CD4-positive, CD25-positive, alpha-beta regulatory T cell (primary cell): Measurements from ENCODE around the gene C1GALT1. TPM values are rescaled to one million over a fixed set of nuclear protein-coding genes. Genes with fewer than 3 reads are reported as not detected.
A peak's percentile ranks its signal among the peaks of the same experiment; 100 is the strongest.
"Not testable (repeated sequence)": the region's sequence is repeated elsewhere in the genome, so short reads cannot be mapped to it uniquely, and the experiment has no call there.

Source experiments
- ATAC-seq, 2 donors: fragments of 150-1000 bp; cut with Tn5 transposase; one replicate each; pipeline ENCODE4 v1.10.0; 2021; ENCODE audit warnings: low read depth in 2 of 2, moderate number of reproducible peaks in 2 of 2, moderate library complexity in 1 of 2
- DNase-seq, 3 donors: peaks; one replicate each; pipeline versions ENCODE4 v3.0.0 to v3.0.0-alpha.2; 2012 to 2022; ENCODE audit warnings: mixed read lengths in 1 of 3
- H3K27ac ChIP-seq: one replicate; pipeline ENCODE4 v1.7.0; 2013; ENCODE audit warnings: mild to moderate bottlenecking, low read length; ENCODE audit not compliant: insufficient read depth, poor library complexity, severe bottlenecking
- H3K27me3 ChIP-seq: one replicate; pipeline ENCODE4 v1.7.0; 2013; ENCODE audit warnings: low read length; ENCODE audit not compliant: control insufficient read depth, insufficient read depth
- H3K36me3 ChIP-seq: one replicate; pipeline ENCODE4 v1.7.0; 2013; ENCODE audit warnings: mild to moderate bottlenecking, low read length, moderate library complexity; ENCODE audit not compliant: control insufficient read depth, insufficient read depth
- H3K4me1 ChIP-seq: 2 replicates; pipeline ENCODE4 v1.7.0; 2013; ENCODE audit warnings: mild to moderate bottlenecking, low read length; ENCODE audit not compliant: insufficient read depth, control insufficient read depth, poor library complexity, severe bottlenecking
- H3K4me3 ChIP-seq: one replicate; pipeline ENCODE4 v1.7.0; 2013; ENCODE audit warnings: low read depth, mild to moderate bottlenecking, low read length, moderate library complexity
- H3K9me3 ChIP-seq, 2 experiments: 1 replicate in 1 of 2; 2 replicates in 1 of 2; pipeline ENCODE4 v1.7.0; 2013; ENCODE audit warnings: low read length in 2 of 2, mild to moderate bottlenecking in 1 of 2, moderate library complexity in 1 of 2; ENCODE audit not compliant: control insufficient read depth in 2 of 2
- H3K27ac Mint-ChIP-seq, 3 donors: one replicate each; pipeline ENCODE4 v1.8.0; 2020 to 2022; ENCODE audit warnings: mild to moderate bottlenecking in 3 of 3, mixed read lengths in 3 of 3, moderate library complexity in 2 of 3
- H3K27me3 Mint-ChIP-seq: one replicate; pipeline ENCODE4 v1.8.0; 2022; ENCODE audit warnings: mild to moderate bottlenecking, mixed read lengths
- H3K36me3 Mint-ChIP-seq: one replicate; pipeline ENCODE4 v1.8.0; 2020; ENCODE audit warnings: mixed read lengths
- H3K4me1 Mint-ChIP-seq, 4 donors: one replicate each; pipeline ENCODE4 v1.8.0; 2020 to 2022; ENCODE audit warnings: mixed read lengths in 4 of 4, mild to moderate bottlenecking in 1 of 4
- H3K4me3 Mint-ChIP-seq, 4 donors: one replicate each; pipeline ENCODE4 v1.8.0; 2020 to 2022; ENCODE audit warnings: mild to moderate bottlenecking in 4 of 4, mixed read lengths in 4 of 4, moderate library complexity in 3 of 4
- H3K9me3 Mint-ChIP-seq, 7 donors: one replicate each; pipeline ENCODE4 v1.8.0; 2020 to 2022; ENCODE audit warnings: mixed read lengths in 7 of 7, mild to moderate bottlenecking in 3 of 7, moderate library complexity in 2 of 7
- polyA plus RNA-seq, 4 donors: library from polyadenylated mRNA; unstranded; fragments of 300-500 nt; fragmentation: Illumina TruSeq; gene quantifications; one replicate each; pipeline ENCODE4 v1.2.3, GENCODE V29; 2021
- total RNA-seq: library from RNA; stranded (reverse); gene quantifications from one replicate; pipeline ENCODE4 v1.2.3, GENCODE V29; 2022

Gene C1GALT1
- 36.8 TPM for total RNA-seq
- 10 to 100 TPM; 31.5 to 35.8 (median 33.9) TPM for polyA plus RNA-seq

- H3K9me3 ChIP-seq, result no peaks in the 10 kb centered on the region
- H3K27ac ChIP-seq, result peak within 1 kb of the TSS; percentile 96
- peak within 1 kb of the TSS; percentile 96 to 100 (median 98) for H3K27ac Mint-ChIP-seq
- H3K4me3 ChIP-seq, result peak within 1 kb of the TSS; percentile 96
- H3K9me3 Mint-ChIP-seq, result no peaks in the 10 kb centered on the region
- DNase-seq (peak; percentile 96 to 99 (median 97)), ATAC-seq (peak; percentile 86 to 90)
- H3K36me3 Mint-ChIP-seq, result no peaks in the 10 kb centered on the region
- peaks cover under 1% of the 10 kb centered on the region for H3K27me3 Mint-ChIP-seq
- H3K4me3 Mint-ChIP-seq, result peak within 1 kb of the TSS; percentile 92 to 96 (median 94)
- H3K4me1 ChIP-seq, result peaks cover 30% of the 10 kb centered on the region
- H3K4me1 Mint-ChIP-seq, result peaks cover 5 to 16% (median 14%) of the 10 kb centered on the region in 4 donors
- H3K36me3 ChIP-seq, result no peaks in the 10 kb centered on the region
- H3K27me3 ChIP-seq, result no peaks in the 10 kb centered on the region
These were observed at the start of gene C1GALT1 for GRCh38 chr7:7182156-7183060. TSS of gene C1GALT1 (plus strand) at chr7:7182544. CDS start at chr7:7234320, 51,776 bp downstream.

- no peaks in the 10 kb centered on the region for H3K9me3 ChIP-seq
- H3K36me3 Mint-ChIP-seq, result no peaks in the 10 kb centered on the region
- peaks cover 0 to 1% (median 0%) of the 10 kb centered on the region in 7 donors for H3K9me3 Mint-ChIP-seq
These were observed 48.3 kb upstream of the C1GALT1 start for GRCh38 chr7:7134046-7134445.

GRCh38 chr7:7135074-7135473 lies 47.3 kb upstream of the C1GALT1 start:
- Histone ChIP-seq H3K27ac (no peak overlapping the region), H3K4me3 (no peak overlapping the region), H3K36me3 (no peaks in the 10 kb centered on the region), H3K9me3 (no peaks in the 10 kb centered on the region), H3K4me1 (no peaks in the 10 kb centered on the region), H3K27me3 (no peaks in the 10 kb centered on the region)
- H3K4me1 Mint-ChIP-seq, result peaks cover 0 to 6% (median 5%) of the 10 kb centered on the region in 4 donors
- no peak for DNase-seq
- H3K9me3 Mint-ChIP-seq, result peaks cover 0 to 1% (median 0%) of the 10 kb centered on the region in 7 donors
- H3K4me3 Mint-ChIP-seq, result no peak overlapping the region
- H3K27me3 Mint-ChIP-seq, result peaks cover 18% of the 10 kb centered on the region
- ATAC-seq, result no peak
- no peaks in the 10 kb centered on the region for H3K36me3 Mint-ChIP-seq
- no peak overlapping the region for H3K27ac Mint-ChIP-seq

More at GRCh38 chr7:7134046-7134445, 48.3 kb upstream of the C1GALT1 start:
- Histone ChIP-seq H3K4me1 (no peaks in the 10 kb centered on the region), H3K4me3 (no peak overlapping the region), H3K36me3 (no peaks in the 10 kb centered on the region), H3K27me3 (no peaks in the 10 kb centered on the region), H3K27ac (no peak overlapping the region)
- Mint-ChIP-seq H3K27ac (no peak overlapping the region), H3K4me1 (peaks cover 0 to 6% (median 5%) of the 10 kb centered on the region in 4 donors), H3K4me3 (no peak overlapping the region), H3K27me3 (peaks cover 18% of the 10 kb centered on the region)
- no peak for ATAC-seq
- no peak for DNase-seq

- H3K36me3 ChIP-seq, H3K27ac ChIP-seq, H3K9me3 ChIP-seq, H3K4me1 Mint-ChIP-seq, H3K27me3 ChIP-seq, H3K4me3 ChIP-seq, DNase-seq, H3K9me3 Mint-ChIP-seq, ATAC-seq, H3K36me3 Mint-ChIP-seq, H3K4me1 ChIP-seq, H3K4me3 Mint-ChIP-seq: not testable (repeated sequence)
- Mint-ChIP-seq H3K27me3 (peaks cover 13% of the 10 kb centered on the region), H3K27ac (peak overlapping the region in 1 of 3 donors; percentile 76)
These were observed 46.4 kb upstream of the C1GALT1 start for GRCh38 chr7:7135924-7136323.

GRCh38 chr7:7136466-7137381 lies 45.6 kb upstream of the C1GALT1 start:
- Histone ChIP-seq H3K9me3 (no peaks in the 10 kb centered on the region), H3K4me3 (no peak overlapping the region), H3K27me3 (no peaks in the 10 kb centered on the region), H3K27ac (no peak overlapping the region), H3K36me3 (no peaks in the 10 kb centered on the region), H3K4me1 (no peaks in the 10 kb centered on the region)
- Mint-ChIP-seq H3K27me3 (peaks cover 13% of the 10 kb centered on the region), H3K4me3 (no peak overlapping the region), H3K36me3 (no peaks in the 10 kb centered on the region), H3K9me3 (peaks cover 0 to 5% (median 0%) of the 10 kb centered on the region in 7 donors), H3K4me1 (peaks cover 0 to 5% (median 4%) of the 10 kb centered on the region in 4 donors), H3K27ac (no peak overlapping the region)
- ATAC-seq (no peak), DNase-seq (no peak)

- Mint-ChIP-seq H3K4me1 (peaks cover 0 to 5% (median 4%) of the 10 kb centered on the region in 4 donors), H3K4me3 (no peak overlapping the region), H3K9me3 (peaks cover 0 to 12% (median 1%) of the 10 kb centered on the region in 7 donors), H3K27me3 (peaks cover 9% of the 10 kb centered on the region), H3K27ac (no peak overlapping the region), H3K36me3 (no peaks in the 10 kb centered on the region)
- Histone ChIP-seq H3K27me3 (no peaks in the 10 kb centered on the region), H3K36me3 (no peaks in the 10 kb centered on the region), H3K9me3 (no peaks in the 10 kb centered on the region), H3K27ac (no peak overlapping the region), H3K4me3 (no peak overlapping the region), H3K4me1 (no peaks in the 10 kb centered on the region)
- ATAC-seq (no peak), DNase-seq (no peak)
These were observed 43.4 kb upstream of the C1GALT1 start for GRCh38 chr7:7138897-7139296.

GRCh38 chr7:7143404-7143803 lies 38.9 kb upstream of the C1GALT1 start:
- not testable (repeated sequence) for H3K4me1 Mint-ChIP-seq, ATAC-seq, H3K4me3 Mint-ChIP-seq, H3K4me1 ChIP-seq, H3K9me3 ChIP-seq, H3K36me3 Mint-ChIP-seq, DNase-seq, H3K27ac Mint-ChIP-seq, H3K27me3 ChIP-seq, H3K27ac ChIP-seq, H3K36me3 ChIP-seq, H3K4me3 ChIP-seq
- H3K9me3 Mint-ChIP-seq, result peaks cover 0 to 23% (median 3%) of the 10 kb centered on the region in 7 donors
- H3K27me3 Mint-ChIP-seq, result peaks cover 13% of the 10 kb centered on the region
